Activated CD8-positive, alpha-beta memory T cell treated with anti-CD3 and anti-CD28 coated beads for 48 hours (primary cell): ENCODE measurements around the gene ADRB2.

Experiments used
- DNase-seq, 3 experiments: peaks; one replicate each; pipeline ENCODE4 v3.0.0-alpha.2; 2020; ENCODE audit warnings: low read depth in 2 of 3, low spot score in 2 of 3

ADRB2 gene

GRCh38 chr5:148830211-148830610, 3.8 kb downstream of the ADRB2 start:
- DNase-seq = no peak

GRCh38 chr5:148831590-148832565, 5.5 kb downstream of the ADRB2 start:
- DNase-seq = no peak

GRCh38 chr5:148833122-148833521, 6.7 kb downstream of the ADRB2 start:
- DNase-seq = no peak

GRCh38 chr5:148833925-148834324, 7.5 kb downstream of the ADRB2 start:
- no peak for DNase-seq

GRCh38 chr5:148834689-148835088, 8.3 kb downstream of the ADRB2 start:
- DNase-seq = no peak

GRCh38 chr5:148836272-148837250, 10.2 kb downstream of the ADRB2 start:
- DNase-seq = no peak

- DNase-seq = no peak
Observed at GRCh38 chr5:148837383-148837782, 11.0 kb downstream of the ADRB2 start.

- no peak for DNase-seq
Observed at GRCh38 chr5:148838357-148838756, 11.9 kb downstream of the ADRB2 start.

GRCh38 chr5:148839960-148840359, 13.5 kb downstream of the ADRB2 start:
- no peak for DNase-seq

GRCh38 chr5:148840531-148840930, 14.1 kb downstream of the ADRB2 start:
- DNase-seq = no peak

GRCh38 chr5:148841519-148841918, 15.1 kb downstream of the ADRB2 start:
- no peak for DNase-seq

GRCh38 chr5:148842161-148842560, 15.8 kb downstream of the ADRB2 start:
- no peak for DNase-seq

- DNase-seq = no peak
Observed at GRCh38 chr5:148843510-148844318, 17.3 kb downstream of the ADRB2 start.

GRCh38 chr5:148844433-148845280, 18.2 kb downstream of the ADRB2 start:
- no peak for DNase-seq

GRCh38 chr5:148846930-148847329, 20.5 kb downstream of the ADRB2 start:
- DNase-seq = no peak

GRCh38 chr5:148847456-148847855, 21.0 kb downstream of the ADRB2 start:
- no peak for DNase-seq

GRCh38 chr5:148848393-148849031, 22.1 kb downstream of the ADRB2 start:
- no peak for DNase-seq

GRCh38 chr5:148849461-148849860, 23.1 kb downstream of the ADRB2 start:
- DNase-seq = no peak

- no peak for DNase-seq
Observed at GRCh38 chr5:148850836-148851235, 24.4 kb downstream of the ADRB2 start.
